ENCODE measurements around the gene LUM.
"Not testable (repeated sequence)": the region's sequence is repeated elsewhere in the genome, so short reads cannot be mapped to it uniquely, and the experiment has no call there.

The LUM gene

GRCh38 chr12:91109581-91110310 lies 1.5 kb downstream of the LUM start:
- no peak for DNase-seq

DNA sequence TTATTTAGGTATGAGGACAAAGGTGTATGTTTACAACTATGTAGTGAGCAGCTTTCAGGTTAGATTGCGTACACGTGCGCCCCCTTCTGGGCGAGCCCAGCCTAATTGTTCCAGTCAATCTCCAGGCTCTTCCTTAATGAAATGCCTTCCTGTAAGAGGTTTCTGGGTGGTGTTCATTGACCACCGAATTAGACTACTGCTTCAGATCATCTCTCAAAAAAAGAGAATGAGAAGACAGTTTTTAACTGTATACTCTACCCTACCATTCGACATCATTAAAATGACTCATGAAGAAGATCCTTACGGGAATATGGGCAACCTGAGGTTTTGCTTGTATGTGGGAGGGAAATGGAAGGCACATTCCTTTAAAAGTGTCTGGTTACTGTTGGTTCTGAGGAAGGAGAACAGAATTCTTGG lies 2.1 kb downstream of the LUM start:
- peak; percentile 12 for DNase-seq

DNA sequence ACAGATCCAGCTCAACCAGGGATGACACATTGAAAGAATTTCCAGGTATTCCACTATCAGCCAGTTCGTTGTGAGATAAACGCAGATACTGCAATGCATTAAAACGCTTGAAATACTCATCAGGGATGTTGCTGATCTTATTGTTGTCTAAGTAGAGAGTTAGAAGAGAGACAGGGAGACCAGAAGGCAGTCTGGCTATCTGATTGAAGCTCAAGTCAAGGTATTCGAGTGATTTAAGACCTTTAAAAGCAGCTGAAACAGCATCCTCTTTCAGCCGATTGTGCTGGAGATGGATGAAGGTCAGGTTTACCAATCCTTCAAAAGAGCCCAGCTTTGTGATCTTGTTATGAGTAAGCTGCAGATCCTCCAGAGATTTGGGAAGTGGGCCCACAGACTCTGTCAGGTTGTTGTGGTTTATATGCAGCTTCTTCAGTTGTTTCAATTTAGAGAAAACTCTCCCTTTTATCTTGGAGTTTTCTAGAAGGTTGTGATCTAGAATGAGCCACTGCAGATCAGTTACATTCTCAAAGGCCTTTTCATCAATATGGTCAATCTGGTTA lies 3.0 kb downstream of the LUM start:
- no peak for DNase-seq

DNA sequence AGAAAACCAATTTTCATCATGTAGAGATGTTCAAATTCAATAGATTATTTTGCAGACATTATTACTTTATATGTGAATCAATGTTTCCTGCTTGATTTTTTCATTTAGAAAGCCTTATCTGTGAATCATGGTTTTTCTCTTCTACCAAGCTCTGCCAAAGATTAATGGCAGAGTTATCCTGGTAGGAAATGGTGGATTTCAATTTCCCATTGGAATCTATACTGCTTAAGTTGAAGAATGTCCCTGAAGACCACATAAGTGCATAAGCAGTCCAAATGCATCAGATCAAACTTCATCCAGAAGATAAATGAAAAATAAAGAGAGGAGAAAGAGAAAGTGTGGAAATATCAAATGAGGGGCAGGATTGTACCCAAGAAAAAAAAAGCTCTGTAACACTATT lies 5.0 kb downstream of the LUM start:
- no peak for DNase-seq

GRCh38 chr12:91105807-91106206 lies 5.5 kb downstream of the LUM start:
- DNase-seq = no peak

DNA sequence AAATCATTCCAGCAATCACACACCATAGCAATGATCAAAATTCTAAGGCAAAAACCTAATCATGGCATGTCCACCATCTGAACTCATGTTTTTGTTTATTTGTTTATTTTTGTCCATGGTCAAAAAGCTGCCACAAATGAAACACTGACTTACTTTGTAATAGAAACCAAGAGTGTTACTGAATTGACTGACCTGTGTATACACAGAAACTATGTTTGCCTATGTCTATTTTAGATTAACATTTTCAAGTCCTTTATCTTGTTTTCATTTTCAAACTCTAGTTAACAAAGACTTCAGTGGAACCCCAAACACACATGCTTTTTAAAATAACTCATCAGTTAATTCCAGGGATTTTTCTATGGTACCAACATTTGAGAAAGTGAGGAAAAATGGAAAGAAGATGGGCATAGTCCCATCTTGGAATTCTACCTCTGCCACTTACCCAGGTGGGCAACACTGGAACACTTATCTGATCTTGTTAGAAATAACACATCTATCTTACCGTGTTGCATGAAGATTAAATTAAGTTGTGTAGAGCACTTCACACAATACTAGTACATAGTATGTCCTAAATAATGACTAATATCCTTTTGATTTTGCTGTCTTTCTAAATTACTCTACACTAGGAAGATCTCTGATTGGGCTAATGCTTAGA lies 6.4 kb downstream of the LUM start:
- no peak for DNase-seq

DNA sequence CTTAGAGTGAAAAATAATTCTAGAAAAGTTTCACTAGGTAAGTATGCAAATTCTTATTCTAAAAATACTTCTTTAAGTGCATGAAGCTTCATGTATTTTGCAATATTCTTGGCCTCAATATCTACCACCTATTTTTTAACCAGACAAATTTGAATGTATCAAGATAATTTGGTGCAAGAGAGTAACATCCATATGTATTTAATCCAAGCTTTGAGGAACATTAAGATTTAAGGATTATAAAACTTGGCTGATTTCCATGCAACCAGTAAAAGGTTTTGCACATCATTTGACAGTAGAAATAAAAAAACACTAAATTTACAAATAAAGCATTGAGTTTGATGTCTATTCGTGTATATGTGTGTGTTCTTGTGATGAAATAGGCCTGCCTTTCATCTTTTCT lies 7.7 kb downstream of the LUM start:
- no peak for DNase-seq

DNA sequence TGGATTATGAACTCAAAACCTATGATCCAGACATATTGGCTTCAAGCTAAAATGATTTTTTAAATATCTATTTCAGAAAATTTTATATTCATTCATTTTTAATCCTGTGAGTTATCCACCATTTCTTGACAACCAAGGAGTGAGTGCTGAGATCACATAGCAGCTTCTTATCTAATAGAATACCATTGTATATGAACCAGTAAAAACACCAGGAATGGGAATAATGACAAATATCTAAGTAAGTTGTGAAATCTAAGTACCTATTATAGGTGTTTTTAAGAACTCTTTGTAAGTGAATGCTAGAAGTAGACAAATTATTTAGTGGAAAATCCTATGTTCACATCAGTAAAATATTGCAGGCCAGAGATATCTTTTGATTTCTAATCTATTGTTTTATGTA lies 8.2 kb downstream of the LUM start:
- DNase-seq = no peak

DNA sequence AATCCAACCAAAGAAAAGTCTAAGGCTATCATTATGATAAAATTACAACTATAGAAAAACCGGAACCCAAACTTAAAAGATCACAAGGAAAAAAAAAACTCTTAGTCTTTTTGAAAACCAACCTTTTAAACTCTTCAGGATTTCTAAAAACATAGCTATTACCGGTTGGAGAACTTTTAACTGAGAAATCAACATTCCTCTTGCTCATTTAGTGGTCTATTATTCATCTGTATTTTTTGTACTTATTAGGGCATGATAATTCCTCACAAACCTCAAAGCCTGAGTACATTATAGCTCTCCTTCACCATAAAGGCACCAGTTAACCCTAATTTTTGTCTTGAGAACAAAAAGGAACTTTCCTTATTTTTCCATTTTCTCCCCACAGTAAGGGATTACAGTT lies 10.4 kb downstream of the LUM start:
- no peak for DNase-seq

DNA sequence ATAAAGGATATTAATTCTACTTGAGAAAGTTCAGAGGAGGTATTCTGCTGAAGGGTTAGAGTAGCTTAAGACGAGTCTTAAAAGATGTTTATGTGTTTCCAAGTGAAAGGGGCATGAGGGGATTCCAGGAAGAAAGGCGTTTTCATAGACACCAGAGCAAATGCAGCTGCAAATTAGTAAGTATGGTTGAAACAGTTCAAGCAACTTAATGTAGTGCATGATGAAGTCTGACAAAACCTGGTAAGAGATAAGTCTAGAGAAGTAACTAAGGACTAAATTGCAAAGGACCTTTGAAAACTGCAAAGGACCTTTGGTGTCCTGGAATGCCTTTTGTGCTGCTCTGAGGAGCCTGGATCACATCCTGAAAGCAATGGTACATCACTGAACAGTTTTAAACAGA lies 11.5 kb downstream of the LUM start:
- no peak for DNase-seq

- DNase-seq = no peak
Measured at GRCh38 chr12:91099341-91099740, 12.0 kb downstream of the LUM start.

- no peak for DNase-seq
Measured at GRCh38 chr12:91098941-91099340, 12.4 kb downstream of the LUM start.

- DNase-seq = no peak
Measured at GRCh38 chr12:91098461-91098860, 12.8 kb downstream of the LUM start.

GRCh38 chr12:91094957-91095356 lies 16.3 kb downstream of the LUM start:
- no peak for DNase-seq

DNA sequence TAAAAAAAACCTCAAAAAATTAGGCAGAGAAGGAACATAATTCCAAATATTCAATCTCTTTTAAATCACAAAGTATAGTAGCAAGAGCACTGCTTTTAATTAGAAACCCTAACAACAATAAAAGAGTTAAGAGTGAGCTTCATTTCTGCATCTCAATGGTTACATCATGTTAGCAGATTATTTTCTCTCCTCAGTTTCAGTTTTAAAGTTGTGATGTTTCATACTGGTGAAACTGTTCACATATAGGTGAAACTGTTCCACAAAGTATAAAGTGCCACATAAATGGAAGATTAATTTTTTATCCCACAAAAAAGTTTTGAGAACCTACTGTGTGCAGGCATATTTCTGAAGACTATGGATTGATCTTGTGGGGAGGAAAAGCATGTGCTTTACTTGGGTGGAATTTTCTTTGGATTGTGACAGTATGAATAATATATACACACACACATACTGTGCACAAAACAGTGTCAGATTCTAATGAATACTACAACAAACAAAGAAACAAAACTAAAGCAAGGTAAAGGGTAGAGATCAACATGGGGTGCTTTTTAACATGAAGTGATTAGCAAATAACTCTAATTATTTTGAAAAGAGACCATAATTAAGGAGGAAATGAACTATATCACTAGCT lies 17.1 kb downstream of the LUM start:
- DNase-seq = no peak

DNA sequence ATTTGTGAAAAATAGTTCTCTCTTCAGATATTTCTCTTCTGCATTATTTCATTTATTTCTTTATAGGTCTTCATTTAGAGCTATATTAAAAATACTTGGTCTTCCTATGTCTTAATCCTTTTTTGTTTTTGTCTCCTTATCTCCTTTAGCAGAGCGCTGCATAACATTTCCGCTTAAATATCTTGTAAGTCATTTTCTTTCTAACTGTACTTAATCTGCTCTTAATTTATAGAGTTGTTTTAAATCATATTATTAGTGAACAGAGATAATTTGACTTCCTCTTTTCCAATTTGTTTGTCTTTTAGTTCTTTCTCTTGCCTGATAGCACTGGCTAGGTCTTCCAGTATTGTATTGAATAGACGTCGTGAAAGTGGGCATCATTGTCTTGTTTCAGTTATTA lies 18.0 kb downstream of the LUM start:
- no peak for DNase-seq

GRCh38 chr12:91091916-91092715 lies 19.2 kb downstream of the LUM start:
- DNase-seq = no peak

- not testable (repeated sequence) for DNase-seq
Measured at GRCh38 chr12:91089953-91090352, 21.3 kb downstream of the LUM start.

DNA sequence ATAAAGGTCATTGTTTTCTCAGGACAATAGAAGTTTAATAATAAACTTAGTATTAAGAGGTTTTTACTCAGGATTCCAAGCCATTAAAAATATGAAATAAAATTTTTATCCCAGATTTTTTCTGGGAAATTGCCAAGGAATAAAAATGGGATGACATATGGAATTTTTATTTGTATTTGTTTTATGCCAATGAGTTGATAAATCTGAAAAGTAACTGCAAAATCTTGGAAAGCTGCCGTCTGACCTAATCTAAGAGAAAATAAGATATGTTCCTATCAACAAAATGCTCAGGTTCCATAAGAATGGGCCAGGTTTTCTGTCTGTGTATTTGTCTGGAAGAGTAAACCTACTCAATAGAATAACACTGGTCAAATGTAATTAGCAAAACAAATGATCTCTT lies 31.3 kb downstream of the LUM start:
- no peak for DNase-seq

DNA sequence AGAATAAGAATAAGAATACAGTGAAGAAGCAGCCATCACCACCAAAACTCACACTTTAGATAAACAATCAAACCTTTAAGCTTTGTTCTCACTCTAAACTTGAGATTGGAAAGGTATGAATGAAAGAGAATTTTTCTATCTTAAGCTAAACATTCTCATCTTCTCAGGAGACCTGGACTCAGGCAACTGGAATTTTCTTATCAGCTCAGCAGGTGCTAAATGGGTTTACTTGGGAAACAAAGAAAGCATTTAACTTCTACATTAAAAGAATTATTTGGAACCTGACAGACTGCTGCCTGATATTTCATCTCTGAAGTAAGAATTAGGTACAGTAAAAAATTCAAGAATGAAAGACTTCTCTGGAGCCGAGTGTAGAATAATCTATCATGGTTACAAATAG lies 32.8 kb downstream of the LUM start:
- no peak for DNase-seq

DNA sequence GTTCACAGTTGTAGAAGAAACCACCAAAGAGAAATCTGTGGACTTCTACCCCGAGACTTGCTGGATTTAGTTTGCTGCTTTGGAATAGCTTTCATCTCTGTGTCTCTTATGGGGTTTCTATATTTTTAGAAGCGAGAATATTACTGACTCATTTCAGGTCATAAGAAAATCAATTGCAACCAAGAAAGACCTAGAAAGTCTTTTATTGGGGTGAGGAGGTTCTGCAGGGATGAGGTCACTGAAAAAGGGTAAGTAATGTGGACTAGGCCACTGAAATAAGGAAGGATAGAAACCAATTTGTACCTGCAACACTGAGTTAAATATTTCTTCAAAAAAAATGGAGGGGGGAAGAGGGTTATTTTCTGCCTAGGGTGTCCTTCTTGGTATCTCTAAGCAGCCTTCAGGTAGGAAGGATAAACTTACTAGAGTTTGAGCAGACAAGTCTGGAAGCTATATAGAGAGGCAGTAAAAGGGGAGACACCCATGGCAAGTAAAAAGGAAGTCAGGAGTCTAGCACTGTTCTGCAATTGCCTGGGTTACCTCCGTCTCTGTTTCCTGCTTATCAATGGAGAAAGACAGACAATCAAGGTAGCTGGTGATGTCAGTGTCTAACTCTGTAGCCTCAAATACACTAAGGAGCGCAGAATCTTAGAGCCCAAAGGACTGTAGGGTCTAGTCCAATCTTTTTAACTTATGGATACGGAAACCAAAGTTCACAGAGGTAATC lies 33.9 kb downstream of the LUM start:
- DNase-seq = no peak

DNA sequence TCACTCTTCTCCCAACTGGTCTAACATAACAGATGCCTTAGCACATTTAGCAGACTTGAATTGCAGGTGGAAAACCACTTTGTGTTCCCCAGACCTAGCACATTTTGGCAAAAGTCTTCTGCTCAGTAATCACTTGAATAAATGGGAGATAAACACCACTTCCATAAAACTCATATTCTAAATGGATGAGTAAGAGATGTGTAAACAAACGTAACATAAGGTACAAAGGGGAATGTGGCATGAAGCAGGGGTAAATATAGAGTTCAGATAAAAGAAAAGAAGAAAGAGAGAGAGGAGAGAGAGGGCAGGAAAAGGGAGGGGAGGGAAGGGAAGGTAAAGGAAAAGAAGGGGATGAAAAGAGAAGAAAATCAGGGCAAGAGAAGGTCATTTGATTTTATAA lies 36.4 kb downstream of the LUM start:
- no peak for DNase-seq

All from NCI-H1092 (cell line).